ENCODE data around the gene ERF.
"Not testable (repeated sequence)": the region's sequence is repeated elsewhere in the genome, so short reads cannot be mapped to it uniquely, and the experiment has no call there.

Gene ERF

GRCh38 chr19:42275517-42275916, 20.6 kb upstream of the ERF start:
- DNase-seq (ENCODE audit: low spot score), result no peak

DNA sequence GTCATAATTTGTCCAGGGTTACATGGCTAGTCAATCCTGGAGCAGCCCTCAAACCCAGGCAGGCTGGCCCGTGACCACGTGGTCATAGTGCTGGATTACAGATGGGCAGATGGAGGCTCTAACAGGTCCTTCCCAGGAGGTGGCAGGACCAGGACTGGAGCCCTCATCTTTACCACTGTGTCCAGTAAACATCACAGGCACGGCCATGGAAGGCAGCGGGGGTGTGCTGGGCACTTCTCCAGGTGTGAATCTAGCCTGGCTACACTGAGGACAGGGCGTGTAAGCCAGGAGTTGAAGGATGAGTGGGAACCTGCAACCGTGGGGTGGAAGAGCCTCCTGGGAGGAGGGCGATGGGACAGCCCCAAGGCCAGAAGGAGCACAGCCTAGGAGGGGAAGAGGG, 20.2 kb upstream of the ERF start:
- DNase-seq (ENCODE audit: low spot score), result no peak

DNA sequence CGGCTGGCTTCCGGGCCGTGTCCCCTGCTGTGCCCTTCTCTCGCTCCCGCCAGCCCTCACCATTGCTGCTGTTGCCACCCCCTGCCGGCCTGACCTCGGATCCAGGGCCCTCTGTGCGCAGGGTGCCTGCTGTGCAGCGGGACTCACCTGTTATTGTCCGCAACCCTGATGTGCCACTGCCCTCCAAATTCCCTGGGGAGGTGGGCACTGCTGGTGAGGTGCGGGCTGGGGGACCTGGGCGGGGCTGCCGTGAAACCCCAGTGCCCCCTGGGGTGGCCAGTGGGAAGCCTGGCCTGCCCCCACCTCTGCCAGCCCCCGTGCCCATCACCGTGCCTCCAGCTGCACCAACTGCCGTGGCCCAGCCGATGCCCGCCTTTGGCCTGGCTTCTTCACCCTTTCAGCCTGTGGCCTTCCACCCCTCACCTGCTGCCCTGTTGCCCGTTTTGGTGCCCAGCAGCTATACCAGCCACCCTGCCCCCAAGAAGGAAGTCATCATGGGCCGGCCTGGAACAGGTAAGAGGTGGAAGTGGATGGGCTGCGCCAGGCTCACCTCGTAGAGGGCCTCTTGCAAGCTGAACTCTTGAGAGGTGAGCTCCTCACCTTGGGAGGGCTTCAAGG, 19.2 kb upstream of the ERF start:
- no peak for DNase-seq (ENCODE audit: low spot score)

- DNase-seq (ENCODE audit: low spot score), result no peak
Measured at GRCh38 chr19:42273407-42274064, 18.6 kb upstream of the ERF start.

- DNase-seq (ENCODE audit: low spot score), result no peak
Measured at GRCh38 chr19:42272989-42273406, 18.1 kb upstream of the ERF start.

GRCh38 chr19:42272535-42272897, 17.6 kb upstream of the ERF start:
- DNase-seq (ENCODE audit: low spot score), result no peak

DNA sequence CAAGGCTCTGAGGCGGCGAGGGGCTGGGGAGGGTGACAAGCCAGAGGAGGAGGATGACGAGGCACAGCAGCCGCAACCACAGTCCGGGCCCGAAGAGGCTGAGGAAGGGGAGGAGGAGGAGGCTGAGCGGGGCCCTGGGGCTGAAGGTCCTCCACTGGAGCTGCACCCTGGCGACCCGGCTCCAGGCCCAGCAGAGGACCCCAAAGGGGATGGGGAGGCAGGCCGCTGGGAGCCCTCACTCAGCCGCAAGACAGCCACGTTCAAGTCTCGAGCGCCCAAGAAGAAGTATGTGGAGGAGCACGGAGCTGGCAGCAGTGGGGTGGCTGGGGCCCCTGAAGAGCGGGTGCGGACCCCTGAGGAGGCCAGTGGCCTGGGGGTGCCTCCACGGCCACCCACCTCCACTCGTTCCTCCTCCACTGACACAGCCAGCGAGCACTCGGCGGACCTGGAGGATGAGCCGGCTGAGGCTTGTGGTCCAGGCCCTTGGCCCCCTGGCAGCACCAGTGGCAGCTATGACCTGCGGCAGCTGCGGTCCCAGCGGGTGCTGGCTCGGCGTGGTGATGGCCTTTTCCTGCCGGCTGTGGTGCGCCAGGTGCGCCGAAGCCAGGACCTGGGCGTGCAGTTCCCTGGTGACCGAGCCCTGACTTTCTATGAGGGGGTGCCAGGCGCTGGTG, 17.1 kb upstream of the ERF start:
- DNase-seq (ENCODE audit: low spot score), result no peak

- no peak for DNase-seq (ENCODE audit: low spot score)
Measured at GRCh38 chr19:42271045-42271419, 16.1 kb upstream of the ERF start.

- no peak for DNase-seq (ENCODE audit: low spot score)
Measured at GRCh38 chr19:42270346-42271044, 15.6 kb upstream of the ERF start.

- DNase-seq (ENCODE audit: low spot score), result no peak
Measured at GRCh38 chr19:42269478-42270345, 14.8 kb upstream of the ERF start.

- peak; percentile 99 for DNase-seq (ENCODE audit: low spot score)
Measured at GRCh38 chr19:42268704-42269477, 14.0 kb upstream of the ERF start, which contains the start of gene CIC. TSS of gene CIC (plus strand) at chr19:42269252. CDS start at chr19:42271784, 2,532 bp downstream.

- peak; percentile 98 for DNase-seq (ENCODE audit: low spot score)
Measured at GRCh38 chr19:42268142-42268703, 13.3 kb upstream of the ERF start.

DNA sequence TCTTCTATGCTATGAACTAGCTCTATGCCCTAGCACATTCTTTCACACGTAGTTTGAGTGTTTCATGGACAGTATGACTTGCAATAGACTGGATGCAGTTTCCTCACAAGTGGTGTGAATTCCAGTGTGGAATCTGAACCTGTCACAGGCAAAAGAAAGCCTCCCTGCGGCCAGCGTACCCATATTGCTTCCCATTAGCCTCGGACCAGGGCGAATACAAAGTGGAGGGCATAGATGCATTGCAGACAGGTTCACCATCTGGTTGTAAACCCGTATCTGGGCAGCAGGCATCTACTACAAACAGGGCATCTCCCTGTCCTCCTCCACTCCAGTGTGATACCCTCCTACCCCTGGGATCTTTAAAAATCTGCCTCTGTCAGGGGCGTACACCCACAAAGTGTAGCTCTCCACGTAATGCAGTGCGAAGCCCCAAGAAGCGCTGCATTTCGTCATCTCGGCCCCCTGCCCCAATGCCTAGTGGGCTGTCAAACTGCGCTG, 12.8 kb upstream of the ERF start:
- no peak for DNase-seq (ENCODE audit: low spot score)

DNA sequence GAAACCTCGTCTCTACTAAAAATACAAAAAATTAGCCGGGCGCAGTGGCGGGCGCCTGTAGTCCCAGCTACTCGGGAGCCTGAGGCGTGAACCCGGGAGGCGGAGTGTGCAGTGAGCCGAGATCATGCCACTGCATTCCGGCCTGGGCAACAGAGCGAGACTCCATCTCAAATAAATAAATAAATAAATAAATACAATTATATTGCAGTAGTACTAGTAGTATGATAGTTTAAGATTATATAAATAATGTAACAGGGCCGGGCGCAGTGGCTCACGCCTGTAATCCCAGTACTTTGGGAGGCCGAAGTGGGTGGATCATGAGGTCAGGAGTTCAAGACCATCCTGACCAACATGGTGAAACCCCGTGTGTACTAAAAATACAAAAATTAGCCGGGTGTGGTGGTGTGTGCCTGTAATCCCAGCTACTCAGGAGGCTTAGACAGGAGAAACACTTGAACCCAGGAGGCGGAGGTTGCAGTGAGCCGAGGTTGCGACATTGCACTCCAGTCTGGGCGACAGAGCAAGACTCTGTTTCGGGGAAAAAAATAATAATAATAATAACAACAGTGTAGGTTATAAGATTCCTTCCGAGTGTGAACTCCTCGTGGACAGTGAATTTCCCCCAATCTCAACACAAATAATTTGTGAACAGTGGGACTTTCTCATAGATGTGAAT, 12.1 kb upstream of the ERF start:
- DNase-seq (ENCODE audit: low spot score), result not testable (repeated sequence)

DNA sequence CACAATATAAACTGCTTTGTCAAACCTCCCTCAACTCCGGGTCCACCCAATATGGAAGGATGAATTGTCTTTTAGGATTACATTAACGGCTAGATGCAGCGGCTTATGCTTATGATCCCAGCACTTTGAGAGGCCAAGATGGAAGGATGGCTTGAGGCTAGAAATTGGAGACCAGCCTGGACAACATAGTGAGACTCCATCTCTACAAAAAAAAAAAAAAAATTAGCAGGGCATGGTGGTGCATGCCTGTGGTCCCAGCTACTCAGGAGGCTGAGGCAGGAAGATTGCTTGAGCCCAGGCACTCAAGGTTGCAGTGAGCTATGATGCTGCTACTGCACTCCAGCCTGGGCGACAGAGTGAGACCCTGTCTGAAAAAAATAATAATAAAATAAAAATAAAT, 11.2 kb upstream of the ERF start:
- not testable (repeated sequence) for DNase-seq (ENCODE audit: low spot score)

DNA sequence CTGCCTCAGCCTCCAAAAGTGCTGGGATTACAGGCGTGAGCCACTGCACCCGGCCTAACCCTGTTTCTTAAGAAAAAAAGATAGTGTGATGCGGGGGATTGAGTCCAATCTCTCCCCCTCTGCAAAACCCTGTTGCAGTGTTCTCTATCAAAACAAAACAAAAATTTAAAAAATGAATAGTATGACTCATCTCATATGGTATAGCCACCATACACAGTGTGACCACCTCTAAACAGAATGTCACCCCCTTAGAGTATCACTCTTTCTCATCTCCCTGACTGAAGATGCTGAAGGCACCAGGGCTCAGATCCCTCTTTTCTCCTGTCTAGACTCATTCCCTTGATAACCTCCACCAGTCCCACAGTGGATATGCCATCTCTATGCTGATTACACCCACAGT, 6.8 kb upstream of the ERF start:
- no peak for DNase-seq (ENCODE audit: low spot score)

- not testable (repeated sequence) for DNase-seq (ENCODE audit: low spot score)
Measured at GRCh38 chr19:42257842-42258241, 2.9 kb upstream of the ERF start.

DNA sequence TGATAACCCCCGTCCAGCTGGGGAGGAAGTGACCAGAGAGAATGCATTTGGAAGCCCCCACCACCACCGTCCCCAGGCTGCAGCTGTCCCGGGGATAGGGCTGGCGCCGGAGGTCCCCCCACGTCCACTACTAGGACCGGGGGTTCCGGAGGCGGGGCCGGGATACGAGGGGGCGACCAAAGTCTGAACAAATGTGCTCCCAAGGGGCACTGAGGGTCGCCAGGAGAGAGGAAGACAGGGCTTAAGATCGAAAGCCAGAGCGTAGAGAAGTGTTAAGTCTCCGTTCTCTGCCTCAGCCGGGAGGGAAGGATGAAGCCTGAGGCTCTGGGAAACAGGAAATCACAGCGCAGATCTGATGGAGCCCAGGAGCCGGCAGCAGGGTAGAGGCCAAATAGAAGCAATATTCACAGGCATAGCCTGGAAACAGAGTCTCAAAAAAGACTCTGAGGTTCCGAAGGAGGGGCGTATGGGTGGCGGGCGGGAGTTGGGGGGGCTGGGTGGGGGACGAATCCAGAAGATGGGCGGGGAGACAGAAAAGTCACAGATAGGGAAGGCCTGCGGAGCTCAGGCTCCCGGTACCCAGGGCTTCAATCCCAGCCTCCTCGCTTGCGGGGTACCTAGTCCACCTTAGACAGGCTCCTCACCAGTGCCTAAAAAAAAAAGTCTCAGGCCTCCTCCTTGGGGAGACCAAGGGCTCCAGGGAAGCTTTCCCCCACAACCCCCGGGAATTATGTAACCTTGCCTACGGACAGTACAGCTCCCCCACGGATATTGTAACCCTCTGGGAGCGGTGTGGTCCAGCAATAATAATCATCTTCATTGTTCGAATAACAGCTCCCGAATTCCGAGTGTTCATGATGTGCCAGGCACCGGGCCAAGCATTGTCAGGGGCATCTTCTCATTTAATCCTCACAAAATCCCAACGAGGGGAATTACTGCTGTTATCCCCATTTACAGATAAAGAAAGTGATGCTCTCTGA, 1.1 kb upstream of the ERF start:
- DNase-seq (ENCODE audit: low spot score), result peak; percentile 78

Measured in ecto neural progenitor cell (in vitro differentiated cells).